OCI-LY1 (cell line): ENCODE results near the gene FRMD1.

Experiments
- EZH2 ChIP-seq: fragments of 200-600 bp; sonication (generic), shearing (Covaris generic); IDR thresholded peaks from 2 replicates; pipeline ENCODE4 v1.8.0; 2017; ENCODE audit warnings: borderline replicate concordance, mixed run types, mild to moderate bottlenecking, antibody characterized with exemption, low read length, moderate library complexity, mixed read lengths
- TF ChIP-seq, protein P1 (sequence below): fragments of 200-600 bp; sonication (generic), shearing (Covaris generic); IDR thresholded peaks from 2 replicates; pipeline ENCODE4 v1.5.1; 2017; ENCODE audit warnings: mild to moderate bottlenecking, antibody characterized with exemption, low read length, moderate library complexity, mixed read lengths

GRCh38 chr6:168014428-168014827, 64.6 kb downstream of the FRMD1 start:
- TF ChIP-seq, protein P1, sequence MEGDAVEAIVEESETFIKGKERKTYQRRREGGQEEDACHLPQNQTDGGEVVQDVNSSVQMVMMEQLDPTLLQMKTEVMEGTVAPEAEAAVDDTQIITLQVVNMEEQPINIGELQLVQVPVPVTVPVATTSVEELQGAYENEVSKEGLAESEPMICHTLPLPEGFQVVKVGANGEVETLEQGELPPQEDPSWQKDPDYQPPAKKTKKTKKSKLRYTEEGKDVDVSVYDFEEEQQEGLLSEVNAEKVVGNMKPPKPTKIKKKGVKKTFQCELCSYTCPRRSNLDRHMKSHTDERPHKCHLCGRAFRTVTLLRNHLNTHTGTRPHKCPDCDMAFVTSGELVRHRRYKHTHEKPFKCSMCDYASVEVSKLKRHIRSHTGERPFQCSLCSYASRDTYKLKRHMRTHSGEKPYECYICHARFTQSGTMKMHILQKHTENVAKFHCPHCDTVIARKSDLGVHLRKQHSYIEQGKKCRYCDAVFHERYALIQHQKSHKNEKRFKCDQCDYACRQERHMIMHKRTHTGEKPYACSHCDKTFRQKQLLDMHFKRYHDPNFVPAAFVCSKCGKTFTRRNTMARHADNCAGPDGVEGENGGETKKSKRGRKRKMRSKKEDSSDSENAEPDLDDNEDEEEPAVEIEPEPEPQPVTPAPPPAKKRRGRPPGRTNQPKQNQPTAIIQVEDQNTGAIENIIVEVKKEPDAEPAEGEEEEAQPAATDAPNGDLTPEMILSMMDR, result no peak
- TF ChIP-seq EZH2, result no peak
